Activated B cell treated with CpG ODN at 0.5 μM for 24 hours (primary cell): Measurements from ENCODE around the gene RHOF. TPM values are rescaled to one million over a fixed set of nuclear protein-coding genes. Genes with fewer than 3 reads are reported as not detected.

Experiments used
- ATAC-seq: fragments of 200-7000 bp; cut with Tn5 transposase; one replicate; pipeline ENCODE4 v1.10.0; 2021; ENCODE audit warnings: low read depth, mild to moderate bottlenecking, moderate library complexity
- CTCF ChIA-PET: fragments of 350-600 bp; sonication (Branson Sonifier 250); formaldehyde crosslinking; loops from one replicate; lab custom pipeline; 2021; ENCODE audit warnings: antibody characterized with exemption; lab: Charles Lee
- POLR2A ChIA-PET: fragments of 350-600 bp; sonication (Branson Sonifier 250); formaldehyde crosslinking; loops from one replicate; lab custom pipeline; 2021; ENCODE audit warnings: antibody characterized with exemption; lab: Charles Lee
- DNase-seq: peaks from one replicate; pipeline ENCODE4 v3.0.0; 2022
- H3K27ac Mint-ChIP-seq: one replicate; pipeline ENCODE4 v1.8.0; 2020; ENCODE audit warnings: mixed read lengths
- H3K27me3 Mint-ChIP-seq: one replicate; pipeline ENCODE4 v1.8.0; 2021; ENCODE audit warnings: mixed read lengths
- H3K36me3 Mint-ChIP-seq: one replicate; pipeline ENCODE4 v1.8.0; 2021; ENCODE audit warnings: low read depth, mixed read lengths
- H3K4me1 Mint-ChIP-seq: one replicate; pipeline ENCODE4 v1.8.0; 2021; ENCODE audit warnings: mixed read lengths
- H3K4me3 Mint-ChIP-seq: one replicate; pipeline ENCODE4 v1.8.0; 2020; ENCODE audit warnings: mild to moderate bottlenecking, mixed read lengths
- H3K9me3 Mint-ChIP-seq: one replicate; pipeline ENCODE4 v1.8.0; 2020; ENCODE audit warnings: mixed read lengths
- CTCF ChIP-seq: fragments of 200-600 bp; IDR thresholded peaks from one replicate; pipeline ENCODE4 v1.8.0; 2022; ENCODE audit warnings: antibody characterized with exemption, mild to moderate bottlenecking
- intact Hi-C: fragments of 100-400 bp; cut with micrococcal nuclease; formaldehyde crosslinking; loops from one replicate; pipeline ENCODE4 v1.15.1; 2024
- total RNA-seq: library from RNA; stranded (reverse); gene quantifications from 2 replicates; pipeline ENCODE4 v1.2.3, GENCODE V29; 2022

The RHOF gene
- total RNA-seq, 1 donor from 2014 or later: 142 TPM

GRCh38 chr12:121816925-121817647 is 23.6 kb upstream of the RHOF start:
- no peaks in the 10 kb centered on the region for H3K27me3 Mint-ChIP-seq
- H3K27ac Mint-ChIP-seq: no peak overlapping the region

GRCh38 chr12:121815263-121815662 is 21.8 kb upstream of the RHOF start:
- Mint-ChIP-seq H3K36me3 (peaks cover 74% of the 10 kb centered on the region), H3K4me3 (no peak overlapping the region), H3K9me3 (no peaks in the 10 kb centered on the region), H3K27ac (no peak overlapping the region), H3K4me1 (peaks cover 31% of the 10 kb centered on the region), H3K27me3 (no peaks in the 10 kb centered on the region)
- ChIA-PET POLR2A (interaction anchor here (0.6 to 29.6 kb wide), 3 partner anchors 9 to 53 kb away, joined by 3 to 1155 read pairs (median 4); partner anchors contain the start of genes RHOF and SETD1B), CTCF (interaction anchor here (3.1 kb wide), 1 partner anchor 21 kb away, joined by 23 read pairs; the partner anchor contains the start of gene RHOF)
- ATAC-seq: no peak
- intact Hi-C loops: no loop called here
- no peak for TF ChIP-seq CTCF
- DNase-seq: no peak

More at GRCh38 chr12:121816925-121817647, 23.6 kb upstream of the RHOF start:
- ChIA-PET POLR2A (interaction anchor here (29.6 kb wide), 1 partner anchor 29 kb away, joined by 1155 read pairs; the partner anchor contains the start of genes RHOF and SETD1B), CTCF (interaction anchor here (3.1 kb wide), 1 partner anchor 22 kb away, joined by 23 read pairs; the partner anchor contains the start of gene RHOF)
- Mint-ChIP-seq H3K9me3 (no peaks in the 10 kb centered on the region), H3K4me3 (no peak overlapping the region), H3K4me1 (peaks cover 18% of the 10 kb centered on the region), H3K36me3 (peaks cover 77% of the 10 kb centered on the region)
- DNase-seq (no peak), ATAC-seq (no peak)
- intact Hi-C loops: no loop called here
- TF ChIP-seq CTCF: no peak

GRCh38 chr12:121814429-121815119 is 21.1 kb upstream of the RHOF start:
- ChIA-PET POLR2A (interaction anchor here (0.9 to 29.6 kb wide), 2 partner anchors 10 to 27 kb away, joined by 4 to 1155 read pairs; partner anchors contain the start of genes RHOF and SETD1B), CTCF (interaction anchor here (3.1 to 14.3 kb wide), 2 partner anchors 20 kb away, joined by 23 to 635 read pairs; partner anchors contain the start of gene RHOF)
- no peak for TF ChIP-seq CTCF
- H3K4me1 Mint-ChIP-seq: peaks cover 31% of the 10 kb centered on the region
- no peak for DNase-seq
- H3K36me3 Mint-ChIP-seq: peaks cover 74% of the 10 kb centered on the region
- intact Hi-C loops: no loop called here
- no peaks in the 10 kb centered on the region for H3K9me3 Mint-ChIP-seq
- no peaks in the 10 kb centered on the region for H3K27me3 Mint-ChIP-seq
- ATAC-seq: no peak
- H3K27ac Mint-ChIP-seq: no peak overlapping the region
- H3K4me3 Mint-ChIP-seq: no peak overlapping the region

- ChIA-PET POLR2A (interaction anchor here (29.6 kb wide), 1 partner anchor 26 kb away, joined by 1155 read pairs; the partner anchor contains the start of genes RHOF and SETD1B), CTCF (interaction anchor here (14.3 kb wide), 1 partner anchor 19 kb away, joined by 635 read pairs; the partner anchor contains the start of gene RHOF)
- H3K9me3 Mint-ChIP-seq: no peaks in the 10 kb centered on the region
- no peak overlapping the region for H3K27ac Mint-ChIP-seq
- no peak for TF ChIP-seq CTCF
- no peak for DNase-seq
- peaks cover 33% of the 10 kb centered on the region for H3K4me1 Mint-ChIP-seq
- no peak for ATAC-seq
- no peaks in the 10 kb centered on the region for H3K27me3 Mint-ChIP-seq
- H3K36me3 Mint-ChIP-seq: peaks cover 74% of the 10 kb centered on the region
- H3K4me3 Mint-ChIP-seq: no peak overlapping the region
- intact Hi-C loops: no loop called here
Observed at GRCh38 chr12:121813951-121814350, 20.5 kb upstream of the RHOF start.
